ENCODE data around the gene COMMD7. TPM values are rescaled to one million over a fixed set of nuclear protein-coding genes. Genes with fewer than 3 reads are reported as not detected.

Gene COMMD7
- total and polyA plus RNA-seq, 2 experiments from 2014 or later = 62.7 to 106 TPM

DNA sequence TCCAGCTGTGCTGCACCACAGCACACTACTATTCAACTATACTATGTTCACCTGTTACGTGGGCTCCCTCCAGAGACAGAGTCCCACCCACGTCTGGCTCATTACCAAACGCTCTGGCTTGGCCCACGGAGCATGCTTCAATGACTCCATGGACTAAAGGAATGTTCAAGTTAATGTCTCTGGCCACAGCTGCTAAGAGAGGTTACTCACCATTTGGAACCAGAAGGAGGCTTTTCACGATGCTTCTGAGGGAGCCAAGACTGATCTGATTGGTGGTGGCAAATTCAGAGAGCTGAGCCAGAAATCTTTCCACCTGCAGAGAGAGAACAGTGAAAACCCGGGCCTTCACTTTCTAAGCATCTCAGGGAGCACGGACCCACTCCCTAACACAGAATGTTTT lies 15.6 kb downstream of the COMMD7 start:
- Histone ChIP-seq H4K20me1 (ENCODE audit: insufficient read depth, poor library complexity, severe bottlenecking) (no peaks in the 10 kb centered on the region), H3K4me1 (ENCODE audit: insufficient read depth) (peaks cover 14% of the 10 kb centered on the region)
- TF ChIP-seq, protein P1, sequence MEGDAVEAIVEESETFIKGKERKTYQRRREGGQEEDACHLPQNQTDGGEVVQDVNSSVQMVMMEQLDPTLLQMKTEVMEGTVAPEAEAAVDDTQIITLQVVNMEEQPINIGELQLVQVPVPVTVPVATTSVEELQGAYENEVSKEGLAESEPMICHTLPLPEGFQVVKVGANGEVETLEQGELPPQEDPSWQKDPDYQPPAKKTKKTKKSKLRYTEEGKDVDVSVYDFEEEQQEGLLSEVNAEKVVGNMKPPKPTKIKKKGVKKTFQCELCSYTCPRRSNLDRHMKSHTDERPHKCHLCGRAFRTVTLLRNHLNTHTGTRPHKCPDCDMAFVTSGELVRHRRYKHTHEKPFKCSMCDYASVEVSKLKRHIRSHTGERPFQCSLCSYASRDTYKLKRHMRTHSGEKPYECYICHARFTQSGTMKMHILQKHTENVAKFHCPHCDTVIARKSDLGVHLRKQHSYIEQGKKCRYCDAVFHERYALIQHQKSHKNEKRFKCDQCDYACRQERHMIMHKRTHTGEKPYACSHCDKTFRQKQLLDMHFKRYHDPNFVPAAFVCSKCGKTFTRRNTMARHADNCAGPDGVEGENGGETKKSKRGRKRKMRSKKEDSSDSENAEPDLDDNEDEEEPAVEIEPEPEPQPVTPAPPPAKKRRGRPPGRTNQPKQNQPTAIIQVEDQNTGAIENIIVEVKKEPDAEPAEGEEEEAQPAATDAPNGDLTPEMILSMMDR (IDR thresholded peaks at IDR 0.05; ENCODE audit: poor library complexity) = no peak
- TF ChIP-seq EZH2phosphoT487 (IDR thresholded peaks at IDR 0.05; ENCODE audit: low read depth, severe bottlenecking, unreplicated experiment) (no peak), EZH2 (IDR thresholded peaks at IDR 0.05; ENCODE audit: borderline replicate concordance) (no peak)

DNA sequence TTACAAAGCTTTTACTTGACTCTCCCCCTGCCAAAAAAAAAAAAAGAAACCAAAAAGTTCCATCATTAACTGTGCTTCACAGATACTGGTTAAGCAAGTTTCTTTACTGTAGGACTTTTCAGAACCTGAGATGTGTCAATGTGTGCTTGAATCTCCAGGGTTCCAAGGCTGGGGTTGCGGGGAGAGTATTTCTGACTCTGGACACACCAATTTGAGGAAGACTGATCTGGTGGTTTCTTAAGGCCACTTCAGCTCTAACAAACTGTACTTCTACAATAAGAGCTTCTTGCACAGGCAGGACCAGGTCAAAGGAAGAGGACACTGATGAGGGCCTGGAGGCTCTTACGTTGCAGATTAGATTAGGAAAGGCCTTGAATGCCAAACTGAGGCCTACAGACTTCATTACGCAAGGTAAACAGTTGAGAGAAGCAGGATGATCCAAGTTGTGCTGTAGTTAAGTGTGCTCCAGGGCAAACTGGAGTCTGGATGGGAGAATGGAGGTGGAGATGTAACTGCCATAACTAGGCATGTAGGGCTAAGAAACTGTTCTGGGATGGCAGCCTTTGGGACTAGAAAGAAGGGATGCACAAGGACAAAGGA lies 24.4 kb downstream of the COMMD7 start:
- Histone ChIP-seq H3K4me3 (no peak overlapping the region), H3K9me3 (ENCODE audit: low read depth) (no peaks in the 10 kb centered on the region), H2AFZ (no peak overlapping the region), H3K27ac (peak overlapping the region; percentile 8), H3K79me2 (peaks cover 7% of the 10 kb centered on the region), H4K20me1 (ENCODE audit: insufficient read depth, poor library complexity, severe bottlenecking) (no peaks in the 10 kb centered on the region), H3K36me3 (replicated peaks; ENCODE audit: insufficient read depth, low read depth) (no peaks in the 10 kb centered on the region), H3K4me2 (no peak overlapping the region), H3K4me1 (ENCODE audit: insufficient read depth) (no peaks in the 10 kb centered on the region), H3K9me2 (replicated peaks; ENCODE audit: insufficient read depth) (no peaks in the 10 kb centered on the region), H3K27me3 (no peaks in the 10 kb centered on the region)
- TF ChIP-seq EZH2 (IDR thresholded peaks at IDR 0.05; ENCODE audit: borderline replicate concordance) (no peak), EZH2phosphoT487 (IDR thresholded peaks at IDR 0.05; ENCODE audit: low read depth, severe bottlenecking, unreplicated experiment) (no peak)
- TF ChIP-seq, protein P1 (IDR thresholded peaks at IDR 0.05; ENCODE audit: poor library complexity) = no peak
- no peak for DNase-seq (ENCODE audit: low spot score)
- whole genome bisulfite sequencing (ENCODE audit: low lambda C conversion rate, missing lambda C conversion rate) = 76% methylated on average over 3 of the region's 3 CpGs

More for the DNA sequence above, 15.6 kb downstream of the COMMD7 start:
- Histone ChIP-seq H2AFZ (no peak overlapping the region), H3K4me3 (no peak overlapping the region), H3K27ac (no peak overlapping the region), H3K79me2 (peaks cover 22% of the 10 kb centered on the region), H3K27me3 (no peaks in the 10 kb centered on the region), H3K4me2 (no peak overlapping the region), H3K9me3 (ENCODE audit: low read depth) (no peaks in the 10 kb centered on the region), H3K36me3 (replicated peaks; ENCODE audit: insufficient read depth, low read depth) (no peaks in the 10 kb centered on the region), H3K9me2 (replicated peaks; ENCODE audit: insufficient read depth) (no peaks in the 10 kb centered on the region)
- 78% methylated on average over 7 of the region's 7 CpGs for WGBS (ENCODE audit: low lambda C conversion rate, missing lambda C conversion rate)
- no peak for DNase-seq (ENCODE audit: low spot score)

DNA sequence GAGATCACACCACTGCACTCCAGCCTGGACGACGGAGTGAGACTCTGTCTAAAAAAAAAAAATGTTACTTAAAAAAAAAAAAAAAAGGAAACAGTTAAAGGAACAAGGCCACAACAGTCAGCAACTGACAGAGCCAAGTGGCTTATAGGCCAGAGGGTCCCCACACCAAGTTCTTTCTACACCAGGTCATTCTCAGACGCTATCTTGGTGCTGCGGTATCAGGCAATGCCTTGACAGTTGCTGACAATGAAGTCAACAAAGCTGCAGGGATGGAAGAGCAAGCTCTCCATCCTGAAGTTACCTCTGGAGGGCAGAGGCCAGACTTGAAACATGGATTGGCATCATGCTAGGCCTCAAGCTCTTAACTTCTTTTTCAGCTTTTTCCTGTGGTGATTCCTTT lies 31.9 kb downstream of the COMMD7 start:
- no peak for TF ChIP-seq EZH2phosphoT487 (IDR thresholded peaks at IDR 0.05; ENCODE audit: low read depth, severe bottlenecking, unreplicated experiment)
- TF ChIP-seq, protein P1 (IDR thresholded peaks at IDR 0.05; ENCODE audit: poor library complexity) = no peak
- TF ChIP-seq EZH2 (IDR thresholded peaks at IDR 0.05; ENCODE audit: borderline replicate concordance) = no peak
- Histone ChIP-seq H3K27me3 (no peaks in the 10 kb centered on the region), H3K4me3 (no peak overlapping the region), H3K9me3 (ENCODE audit: low read depth) (no peaks in the 10 kb centered on the region), H4K20me1 (ENCODE audit: insufficient read depth, poor library complexity, severe bottlenecking) (no peaks in the 10 kb centered on the region), H3K9me2 (replicated peaks; ENCODE audit: insufficient read depth) (no peaks in the 10 kb centered on the region), H3K4me2 (no peak overlapping the region), H3K4me1 (ENCODE audit: insufficient read depth) (peaks cover 15% of the 10 kb centered on the region), H3K27ac (no peak overlapping the region), H2AFZ (no peak overlapping the region), H3K79me2 (peaks cover 19% of the 10 kb centered on the region), H3K36me3 (replicated peaks; ENCODE audit: insufficient read depth, low read depth) (no peaks in the 10 kb centered on the region)
- WGBS (ENCODE audit: low lambda C conversion rate, missing lambda C conversion rate) = 88% methylated on average over 4 of the region's 4 CpGs
- DNase-seq (ENCODE audit: low spot score) = no peak

Data from hepatocyte (in vitro differentiated cells).